ENCODE results near the gene EPHA6.

GRCh38 chr3:97010881-97011657, 196.7 kb downstream of the EPHA6 start:
- TF ChIP-seq POLR2A (IDR thresholded peaks at IDR 0.05; ENCODE audit: low read depth, low read length), result no peak
- no peak for TF ChIP-seq POLR2AphosphoS5 (IDR thresholded peaks at IDR 0.05; ENCODE audit: low read depth, low read length)
- TF ChIP-seq PAX5 (IDR thresholded peaks at IDR 0.05; ENCODE audit: insufficient read depth, low read length, severe bottlenecking), result no peak
- no peak for TF ChIP-seq TAF1 (IDR thresholded peaks at IDR 0.05; ENCODE audit: low read depth, low read length)
- TF ChIP-seq POU2F2 (IDR thresholded peaks at IDR 0.05; ENCODE audit: low read depth, low read length), result no peak
- no peak for TF ChIP-seq SPI1 (IDR thresholded peaks at IDR 0.05; ENCODE audit: low read depth, low read length)
